Measurements from ENCODE around the gene CCL4L2. TPM values are rescaled to one million over a fixed set of nuclear protein-coding genes. Genes with fewer than 3 reads are reported as not detected.
"Not testable (repeated sequence)": the region's sequence is repeated elsewhere in the genome, so short reads cannot be mapped to it uniquely, and the experiment has no call there.

Gene CCL4L2
- total RNA-seq, 3 donors from 2014 or later = 0.33 to 6.1 TPM; not detected in 1

- H3K4me3 ChIP-seq = no peak overlapping the region
- DNase-seq (ENCODE audit: low spot score in 2 of 2) = no peak
- no peaks in the 10 kb centered on the region for H3K27me3 ChIP-seq
- H3K4me1 ChIP-seq = no peaks in the 10 kb centered on the region
- intact Hi-C loops (cut with DNase I; ENCODE audit: low total_unique reads) = no loop called here
- TF ChIP-seq CTCF (IDR thresholded peaks at IDR 0.05) = no peak
- TF ChIP-seq POLR2A (IDR thresholded peaks at IDR 0.05) = no peak
- no peak for TF ChIP-seq POLR2AphosphoS5 (IDR thresholded peaks at IDR 0.05)
- peaks cover 0 to 16% of the 10 kb centered on the region in 2 donors for H3K9me3 ChIP-seq
- H3K27ac ChIP-seq = no peak overlapping the region
- no peaks in the 10 kb centered on the region for H3K36me3 ChIP-seq
Observed at GRCh38 chr17:36214918-36215317, 4.1 kb downstream of the CCL4L2 start.

- H3K4me3 ChIP-seq; H3K27me3 ChIP-seq; DNase-seq (ENCODE audit: low spot score in 2 of 2); H3K27ac ChIP-seq; intact Hi-C loops (cut with DNase I; ENCODE audit: low total_unique reads); H3K4me1 ChIP-seq; H3K36me3 ChIP-seq: not testable (repeated sequence)
- H3K9me3 ChIP-seq = peaks cover 0 to 16% of the 10 kb centered on the region in 2 donors
Observed at GRCh38 chr17:36215406-36216308, 4.8 kb downstream of the CCL4L2 start.

GRCh38 chr17:36219556-36219955 lies 8.7 kb downstream of the CCL4L2 start:
- H3K36me3 ChIP-seq; H3K27ac ChIP-seq; H3K4me3 ChIP-seq; H3K4me1 ChIP-seq; intact Hi-C loops (cut with DNase I; ENCODE audit: low total_unique reads); H3K27me3 ChIP-seq; DNase-seq (ENCODE audit: low spot score in 2 of 2): not testable (repeated sequence)
- peaks cover 0 to 16% of the 10 kb centered on the region in 2 donors for H3K9me3 ChIP-seq

- H3K4me3 ChIP-seq; H3K27ac ChIP-seq; DNase-seq (ENCODE audit: low spot score in 2 of 2); H3K4me1 ChIP-seq; intact Hi-C loops (cut with DNase I; ENCODE audit: low total_unique reads); H3K36me3 ChIP-seq; H3K27me3 ChIP-seq: not testable (repeated sequence)
- peaks cover 0 to 16% of the 10 kb centered on the region in 2 donors for H3K9me3 ChIP-seq
Observed at GRCh38 chr17:36220737-36221580, 10.1 kb downstream of the CCL4L2 start.

GRCh38 chr17:36221581-36222100 lies 10.8 kb downstream of the CCL4L2 start:
- H3K4me1 ChIP-seq; DNase-seq (ENCODE audit: low spot score in 2 of 2); H3K4me3 ChIP-seq; H3K27me3 ChIP-seq; intact Hi-C loops (cut with DNase I; ENCODE audit: low total_unique reads); H3K36me3 ChIP-seq; H3K27ac ChIP-seq: not testable (repeated sequence)
- peaks cover 0 to 16% of the 10 kb centered on the region in 2 donors for H3K9me3 ChIP-seq

- H3K4me1 ChIP-seq; H3K27me3 ChIP-seq; H3K36me3 ChIP-seq; intact Hi-C loops (cut with DNase I; ENCODE audit: low total_unique reads); H3K4me3 ChIP-seq; H3K27ac ChIP-seq; DNase-seq (ENCODE audit: low spot score in 2 of 2): not testable (repeated sequence)
- H3K9me3 ChIP-seq = peaks cover 0 to 14% of the 10 kb centered on the region in 2 donors
Observed at GRCh38 chr17:36222967-36223366, 12.1 kb downstream of the CCL4L2 start.

GRCh38 chr17:36229644-36230043 lies 18.8 kb downstream of the CCL4L2 start:
- intact Hi-C loops (cut with DNase I; ENCODE audit: low total_unique reads); H3K27me3 ChIP-seq; H3K36me3 ChIP-seq; H3K9me3 ChIP-seq; H3K27ac ChIP-seq; H3K4me1 ChIP-seq; H3K4me3 ChIP-seq; DNase-seq (ENCODE audit: low spot score in 2 of 2): not testable (repeated sequence)

- H3K4me1 ChIP-seq; H3K4me3 ChIP-seq; H3K27me3 ChIP-seq; H3K27ac ChIP-seq; H3K9me3 ChIP-seq; H3K36me3 ChIP-seq; intact Hi-C loops (cut with DNase I; ENCODE audit: low total_unique reads); DNase-seq (ENCODE audit: low spot score in 2 of 2): not testable (repeated sequence)
Observed at GRCh38 chr17:36242046-36242445, 31.2 kb downstream of the CCL4L2 start.

Other genes with a start within 250 kb of the CCL4L2 start
- gene CCL16, start 229.6 kb upstream of the CCL4L2 start, total RNA-seq = under 1 TPM in 1 of 3 donors, not detected in 2; 0.48 TPM
- gene CCL14, start 224.3 kb upstream of the CCL4L2 start, total RNA-seq = 10 to 100 TPM; 12.4 to 54.1 (median 31.5) TPM
- not detected for gene CCL15, start 209.5 kb upstream of the CCL4L2 start, total RNA-seq
- gene CCL23, start 193.1 kb upstream of the CCL4L2 start, total RNA-seq = 1 to 10 TPM; 1.3 to 2.7 (median 1.9) TPM
- gene CCL18, start 146.8 kb upstream of the CCL4L2 start, total RNA-seq = 100 to 1,000 TPM in 1 of 3 donors, 1 to 10 TPM in 1, not detected in 1; 1.3 to 116 TPM
- gene CCL3, start 120.9 kb upstream of the CCL4L2 start, total RNA-seq = 10 to 100 TPM in 1 of 3 donors, under 1 TPM in 1, not detected in 1; 0.96 to 10.8 TPM
- 10 to 100 TPM in 1 of 3 donors, 1 to 10 TPM in 2; 2.6 to 12.0 (median 5.2) TPM for gene CCL4, start 107.2 kb upstream of the CCL4L2 start, total RNA-seq
- gene TBC1D3B, start 34.4 kb upstream of the CCL4L2 start, total RNA-seq = 1 to 10 TPM; 1.9 to 7.6 (median 5.2) TPM
- gene CCL3L1, start 14.3 kb upstream of the CCL4L2 start, total RNA-seq = 1 to 10 TPM in 1 of 3 donors, not detected in 2; 5.0 TPM
- under 1 TPM in 1 of 3 donors, not detected in 2; 0.64 TPM for gene TBC1D3I, start 53.5 kb downstream of the CCL4L2 start, total RNA-seq
- 1 to 10 TPM in 1 of 3 donors, not detected in 2; 2.1 TPM for gene TBC1D3G, start 112.8 kb downstream of the CCL4L2 start, total RNA-seq
- gene TBC1D3H, start 177.4 kb downstream of the CCL4L2 start, total RNA-seq = not detected

Measured in breast epithelium (tissue), 4 donors.